KBM-7 (cell line): Measurements from ENCODE around the gene CYP3A4.
"Not testable (repeated sequence)": the region's sequence is repeated elsewhere in the genome, so short reads cannot be mapped to it uniquely, and the experiment has no call there.

Source experiments
- DNase-seq: peaks from one replicate; pipeline ENCODE4 v3.0.0-alpha.2; 2015
- in situ Hi-C: fragments of 300-500 bp; cut with MboI; formaldehyde crosslinking; loops from 2 replicates; pipeline ENCODE4 v1.14.3; 2020; ENCODE audit warnings: low sequenced_read_pairs, low pct_unique_long_range_greater_than_20kb, mixed read lengths

CYP3A4 gene

DNA sequence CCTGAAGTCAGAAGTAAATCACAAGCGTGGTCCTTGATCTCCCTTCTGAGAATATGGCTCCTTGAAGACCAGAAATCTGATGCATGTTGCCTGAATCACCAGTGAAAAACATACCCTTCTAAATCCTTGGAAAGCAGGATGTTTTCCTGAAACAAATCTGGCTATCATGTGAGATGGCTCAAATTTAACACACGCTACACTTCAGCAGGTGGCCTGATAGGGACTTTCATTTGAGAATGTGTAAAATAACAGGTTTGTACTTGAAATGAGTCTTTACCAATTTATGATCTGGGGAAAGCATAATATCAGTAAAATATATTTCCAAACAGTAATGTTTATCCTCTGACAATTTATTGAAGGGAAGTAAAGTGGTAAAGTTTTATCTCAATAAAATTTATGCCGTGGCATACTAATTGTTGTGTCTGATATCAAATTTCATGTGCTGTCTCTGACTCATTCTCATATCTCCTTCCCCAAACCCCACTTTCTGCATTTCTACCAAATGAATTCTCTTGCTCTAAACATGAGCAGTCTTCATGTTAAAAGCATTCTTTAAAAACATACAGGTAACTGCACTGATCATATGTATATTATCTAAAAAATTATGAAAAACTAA, 17.4 kb downstream of the CYP3A4 start:
- DNase-seq, result no peak
- in situ Hi-C loops, result no loop called here

DNA sequence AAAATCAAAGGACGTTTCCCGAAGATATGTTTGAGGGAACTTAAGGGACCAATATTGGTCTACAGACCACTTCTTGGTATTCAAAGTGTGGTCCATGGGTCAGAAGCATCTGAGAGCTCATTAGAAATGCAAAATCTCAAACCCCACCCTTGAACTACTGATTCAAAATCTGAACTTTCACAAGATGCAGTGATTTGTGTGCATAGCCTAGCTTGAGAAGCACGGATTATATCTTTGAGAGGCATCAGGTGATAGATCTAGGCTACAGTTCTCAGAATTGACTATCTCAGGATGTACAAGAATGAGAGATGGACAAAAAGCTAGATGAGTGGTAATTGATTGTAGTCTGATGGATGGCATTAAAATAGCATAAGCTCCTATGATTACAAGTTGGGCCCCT, 19.5 kb downstream of the CYP3A4 start:
- in situ Hi-C loops, result no loop called here
- DNase-seq, result no peak

DNA sequence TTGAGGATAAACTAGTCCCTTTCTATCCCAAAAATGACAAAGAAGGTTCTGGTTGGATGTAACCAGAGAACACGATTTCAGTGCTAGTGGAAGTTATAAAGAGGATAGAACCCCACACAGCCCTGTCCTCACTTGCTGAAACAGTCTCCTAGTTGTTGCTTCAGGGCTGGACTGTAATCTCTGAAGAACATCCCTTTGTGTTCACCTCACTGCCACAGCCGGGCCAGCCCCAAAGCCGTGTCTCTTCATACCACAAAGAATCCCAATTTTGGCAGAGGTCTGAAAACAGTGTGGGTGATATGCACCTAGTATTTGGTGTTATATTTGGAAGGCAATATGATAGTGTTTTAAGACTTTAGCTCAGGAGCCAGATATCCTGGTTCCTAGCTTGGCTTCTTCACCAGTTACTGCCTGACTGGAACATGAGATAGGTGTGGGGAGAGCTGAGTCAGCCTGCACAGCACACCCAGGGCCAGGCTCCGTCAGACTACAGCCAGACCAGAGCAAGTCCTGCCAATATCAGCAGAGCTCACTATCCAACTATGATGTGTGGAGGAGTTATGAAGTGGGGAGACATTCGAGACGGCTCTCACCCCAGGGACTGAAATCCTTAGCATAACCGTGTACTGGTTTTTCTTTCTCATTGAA, 21.2 kb downstream of the CYP3A4 start:
- DNase-seq, result no peak
- in situ Hi-C loops, result no loop called here

DNA sequence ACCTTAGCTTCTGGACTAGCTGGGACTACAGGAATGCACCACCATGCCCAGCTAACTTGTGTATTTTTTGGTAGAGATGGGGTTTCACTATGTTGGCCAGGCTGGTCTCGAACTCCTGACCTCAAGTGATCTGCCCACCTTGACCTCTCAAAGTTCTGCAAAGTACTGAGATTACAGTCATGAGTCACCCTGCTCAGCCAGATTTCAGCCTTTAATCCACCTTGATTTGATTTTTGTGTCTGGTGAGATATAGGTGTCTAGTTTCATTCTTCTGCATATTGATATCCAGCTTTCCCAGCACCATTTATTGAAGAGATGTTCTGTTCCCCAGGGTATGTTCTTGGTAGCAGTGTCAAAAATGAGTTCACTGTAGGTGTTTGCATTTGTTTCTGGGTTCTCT, 28.9 kb downstream of the CYP3A4 start:
- in situ Hi-C loops, result no loop called here
- DNase-seq, result no peak

DNA sequence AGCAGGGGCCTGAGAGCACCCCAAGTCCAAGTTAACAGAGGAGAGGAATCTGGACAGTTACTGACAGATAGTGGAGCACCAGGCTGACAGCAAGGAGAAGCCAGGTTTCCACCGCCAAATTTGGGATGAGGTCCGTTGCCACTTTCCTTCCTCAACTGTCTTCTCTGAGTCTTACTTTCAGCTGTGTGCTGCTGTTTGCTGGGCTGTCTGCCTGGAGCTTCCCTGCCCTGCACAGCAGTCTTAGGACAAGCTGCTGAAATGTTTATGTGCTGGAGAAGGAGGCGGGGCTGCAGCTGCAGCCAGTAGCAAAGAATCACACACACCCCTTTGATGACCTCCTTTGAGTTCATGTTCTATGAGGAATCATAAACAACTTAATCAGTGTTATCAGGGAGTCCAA, 31.6 kb downstream of the CYP3A4 start:
- in situ Hi-C loops, result no loop called here
- no peak for DNase-seq

DNA sequence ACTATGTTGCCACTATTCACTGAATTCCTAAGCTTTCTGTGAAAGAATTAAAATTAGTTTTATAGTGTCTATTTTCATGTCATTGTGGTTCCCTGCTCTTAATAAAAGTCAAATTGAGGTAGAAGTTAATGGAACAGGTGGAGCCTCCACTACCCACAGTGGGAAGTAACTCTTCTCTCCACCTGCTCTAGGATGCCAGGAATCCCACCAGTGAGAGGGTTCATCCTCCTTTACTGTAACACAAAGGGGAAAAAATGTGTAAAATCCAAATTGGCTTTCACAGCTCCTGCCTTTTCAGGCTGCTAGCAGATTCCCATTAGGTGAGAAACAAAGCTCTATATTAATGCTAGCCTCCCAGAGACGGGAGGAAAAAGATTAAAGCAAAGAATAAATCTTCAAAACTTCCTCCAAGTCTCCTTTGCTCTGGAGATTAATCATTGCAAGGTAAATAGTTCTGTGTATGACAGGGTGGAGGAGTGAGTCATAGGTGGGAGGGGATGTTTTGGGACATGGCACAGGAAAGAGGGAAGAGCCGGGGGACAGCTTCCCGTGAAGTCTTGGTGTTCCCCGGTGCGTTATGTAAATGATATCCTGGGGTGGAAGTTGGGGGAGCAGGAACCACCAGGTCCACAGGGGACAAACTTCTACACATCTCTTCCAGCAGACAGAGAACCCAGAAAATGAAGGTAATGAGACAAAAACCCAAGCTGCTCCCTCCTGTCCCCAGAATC, 32.5 kb downstream of the CYP3A4 start:
- in situ Hi-C loops, DNase-seq: not testable (repeated sequence)

DNA sequence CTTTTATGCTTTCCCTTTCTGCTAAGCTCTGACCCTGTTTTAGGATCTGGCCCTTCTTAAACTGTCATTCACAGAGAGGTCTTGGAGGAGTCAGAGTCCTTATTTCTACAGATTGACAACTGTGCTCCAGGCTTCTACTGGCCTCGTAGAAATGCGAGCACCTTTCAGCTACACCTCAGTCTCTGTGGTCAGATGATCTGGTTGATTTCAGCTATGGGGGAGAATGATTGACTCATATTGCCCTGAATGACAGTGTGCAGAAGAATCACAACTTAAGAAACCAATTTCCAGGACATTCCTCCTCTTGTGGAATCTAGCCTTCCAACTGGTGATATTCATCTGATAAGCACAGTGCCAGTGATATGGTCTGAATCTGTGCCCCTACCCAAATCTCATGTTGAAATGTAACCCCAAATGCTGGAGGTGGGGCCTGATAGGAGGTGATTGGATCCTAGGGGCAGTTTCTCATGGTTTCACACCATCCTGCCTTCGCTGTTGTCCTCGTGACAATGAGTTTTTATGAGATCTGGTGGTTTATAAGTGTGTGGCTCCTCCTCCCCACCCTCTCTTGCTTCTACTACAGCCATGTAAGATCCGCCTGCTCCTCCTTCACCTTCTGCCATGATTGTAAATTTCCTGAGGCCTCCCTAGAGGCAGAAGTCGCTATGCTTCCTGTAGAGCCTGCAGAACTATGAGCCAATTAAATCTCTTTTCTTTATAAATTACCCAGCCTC, 35.0 kb downstream of the CYP3A4 start:
- in situ Hi-C loops, result no loop called here
- DNase-seq, result no peak

DNA sequence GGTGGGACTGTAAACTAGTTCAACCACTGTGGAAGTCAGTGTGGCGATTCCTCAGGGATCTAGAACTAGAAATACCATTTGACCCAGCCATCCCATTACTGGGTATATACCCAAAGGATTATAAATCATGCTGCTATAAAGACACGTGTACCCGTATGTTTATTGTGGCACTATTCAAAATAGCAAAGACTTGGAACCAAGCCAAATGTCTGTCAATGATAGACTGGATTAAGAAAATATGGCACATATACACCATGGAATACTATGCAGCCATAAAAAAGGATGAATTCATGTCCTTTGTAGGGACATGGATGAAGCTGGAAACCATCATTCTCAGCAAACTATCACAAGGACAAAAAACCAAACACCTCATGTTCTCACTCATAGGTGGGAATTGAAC, 37.1 kb downstream of the CYP3A4 start:
- in situ Hi-C loops, DNase-seq: not testable (repeated sequence)

DNA sequence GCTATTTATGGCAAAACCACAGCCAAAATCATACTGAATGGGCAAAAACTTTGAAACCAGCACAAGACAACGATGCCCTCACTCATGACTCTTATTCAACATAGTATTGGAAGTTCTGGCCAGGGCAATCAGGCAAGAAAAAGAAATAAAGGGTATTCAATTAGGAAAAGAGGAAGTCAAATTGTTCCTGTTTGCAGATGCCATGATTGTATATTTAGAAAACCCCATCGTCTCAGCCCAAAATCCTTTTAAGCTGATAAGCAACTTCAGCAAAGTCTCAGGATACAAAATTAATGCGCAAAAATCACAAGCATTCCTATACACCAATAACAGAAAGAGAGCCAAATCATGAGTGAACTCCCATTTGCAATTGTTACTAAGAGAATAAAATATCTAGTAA, 38.6 kb downstream of the CYP3A4 start:
- in situ Hi-C loops, DNase-seq: not testable (repeated sequence)

DNA sequence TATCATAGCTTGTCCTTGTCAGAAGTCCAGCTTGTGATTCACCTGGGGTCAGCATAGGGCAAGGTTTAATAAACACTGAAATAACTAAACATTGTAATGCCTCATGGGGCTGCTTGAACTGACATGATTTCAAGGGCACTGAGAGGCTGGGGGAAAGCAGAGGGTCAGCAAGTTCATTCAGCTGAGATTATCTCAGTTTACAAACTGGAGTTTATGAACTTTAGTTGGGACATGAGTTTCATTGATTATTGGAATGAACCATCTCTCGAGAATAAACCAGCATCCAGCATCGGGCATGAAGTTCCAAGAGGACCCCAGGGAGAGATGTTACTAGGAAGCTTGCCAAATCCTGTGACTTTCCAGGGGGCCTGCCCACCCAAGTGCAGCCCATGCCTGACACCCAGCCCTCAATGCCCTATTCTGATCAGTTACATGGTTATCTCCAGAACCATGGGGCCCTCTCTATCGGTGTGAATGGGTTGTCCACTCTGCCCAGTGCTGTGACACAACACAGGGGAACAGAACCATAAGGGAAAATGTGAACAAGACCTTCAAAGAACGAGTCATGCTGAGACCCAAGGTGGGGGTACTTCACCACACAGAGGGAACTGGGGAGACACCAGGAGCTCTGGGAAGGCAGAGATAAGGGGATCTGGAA, 41.1 kb downstream of the CYP3A4 start:
- DNase-seq, result no peak
- in situ Hi-C loops, result no loop called here

DNA sequence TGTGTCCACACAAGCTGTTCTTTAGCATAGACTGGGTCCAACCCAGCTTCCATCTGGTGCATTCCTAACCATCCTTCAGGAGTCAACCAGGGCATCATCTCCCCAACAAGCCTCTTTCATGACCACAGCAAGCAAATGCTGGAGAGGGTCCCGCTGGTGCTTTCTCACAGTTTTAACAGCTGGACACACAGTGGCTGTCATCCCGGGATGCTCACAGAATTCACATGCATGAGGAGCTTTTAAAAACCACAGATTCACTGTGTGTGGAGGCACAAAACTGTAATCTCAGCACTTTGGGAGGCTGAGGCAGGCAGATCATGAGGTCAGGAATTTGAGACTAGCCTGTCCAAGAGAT, 42.6 kb downstream of the CYP3A4 start:
- no peak for DNase-seq
- in situ Hi-C loops, result no loop called here

DNA sequence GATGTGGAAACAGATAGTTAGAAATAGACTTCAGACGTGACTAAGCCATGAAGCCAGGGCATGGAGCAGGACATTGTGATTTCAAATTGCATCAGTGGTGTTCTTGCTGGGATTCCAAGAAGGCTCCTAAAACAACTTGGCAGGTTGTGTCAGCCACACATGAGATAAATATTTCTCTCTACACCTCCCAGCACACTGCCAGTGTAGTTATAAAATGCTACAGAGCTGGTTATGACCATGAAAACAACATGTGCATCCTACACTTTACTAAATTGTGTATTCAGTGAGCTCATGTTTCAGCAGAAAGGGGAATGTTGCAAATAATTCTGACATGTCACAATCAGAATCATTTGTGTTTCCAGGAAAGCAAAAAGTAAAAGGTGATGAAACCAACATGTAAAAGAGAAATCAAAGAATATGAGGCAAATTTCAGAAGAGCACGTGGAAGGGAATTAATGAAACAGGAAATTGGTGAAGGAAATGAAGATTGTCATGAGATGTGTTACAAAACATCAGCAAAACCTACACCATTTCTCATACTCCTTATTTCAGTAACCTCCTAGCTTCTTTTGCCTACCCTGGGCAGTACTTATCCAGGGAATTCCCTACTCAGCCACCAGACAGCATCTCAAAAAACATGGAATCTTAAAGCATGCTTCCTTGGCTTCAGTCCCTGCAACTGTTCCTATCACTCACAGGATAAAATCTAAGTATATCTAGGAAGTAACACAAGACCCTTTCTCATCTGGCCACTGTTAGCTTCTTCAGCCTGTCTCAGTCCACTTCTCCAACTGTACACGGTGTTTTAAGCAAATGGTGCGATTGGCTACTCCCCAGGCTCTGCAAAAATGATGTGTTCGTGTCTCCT, 43.2 kb downstream of the CYP3A4 start:
- in situ Hi-C loops, result no loop called here
- no peak for DNase-seq

DNA sequence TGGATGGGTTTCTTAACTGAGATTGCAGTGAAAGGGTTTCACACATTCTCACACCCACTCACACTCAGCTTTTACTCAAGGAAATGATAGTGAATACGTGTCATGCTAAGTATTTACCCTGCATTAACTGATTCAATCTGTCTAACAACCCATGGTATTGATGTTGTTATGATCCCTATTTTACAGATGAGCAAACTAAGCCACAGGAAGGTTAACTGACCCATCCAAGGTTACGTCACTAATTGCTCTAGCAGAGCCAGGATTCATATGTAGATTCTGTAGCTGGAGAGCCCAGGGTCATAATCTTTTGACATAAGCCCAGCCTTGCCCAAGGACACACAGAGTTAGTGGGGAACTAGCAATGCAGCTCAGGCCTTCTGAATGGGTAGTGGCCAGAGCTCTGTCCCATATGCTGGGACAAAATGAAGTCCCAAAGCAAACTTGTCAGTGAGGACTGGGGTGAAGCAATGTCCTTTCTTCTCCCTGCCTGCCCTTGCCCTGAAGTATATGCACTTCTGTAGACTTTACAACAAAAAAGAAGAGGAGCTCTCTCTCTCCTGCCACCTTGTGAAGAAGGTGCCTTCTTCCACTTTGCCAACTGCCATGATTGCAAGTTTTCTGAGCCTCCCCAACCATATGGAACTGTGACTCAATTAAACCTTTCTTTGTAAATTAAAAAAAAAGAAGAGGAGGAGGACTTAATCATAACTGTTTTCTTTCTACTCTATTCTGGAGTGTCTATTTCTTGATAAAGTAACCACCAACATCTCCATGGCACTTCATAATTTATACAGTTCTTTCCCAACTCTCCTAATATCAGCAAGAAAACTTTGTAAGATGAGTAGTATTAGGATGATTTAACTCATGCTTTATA, 44.0 kb downstream of the CYP3A4 start:
- in situ Hi-C loops, result no loop called here
- DNase-seq, result no peak

DNA sequence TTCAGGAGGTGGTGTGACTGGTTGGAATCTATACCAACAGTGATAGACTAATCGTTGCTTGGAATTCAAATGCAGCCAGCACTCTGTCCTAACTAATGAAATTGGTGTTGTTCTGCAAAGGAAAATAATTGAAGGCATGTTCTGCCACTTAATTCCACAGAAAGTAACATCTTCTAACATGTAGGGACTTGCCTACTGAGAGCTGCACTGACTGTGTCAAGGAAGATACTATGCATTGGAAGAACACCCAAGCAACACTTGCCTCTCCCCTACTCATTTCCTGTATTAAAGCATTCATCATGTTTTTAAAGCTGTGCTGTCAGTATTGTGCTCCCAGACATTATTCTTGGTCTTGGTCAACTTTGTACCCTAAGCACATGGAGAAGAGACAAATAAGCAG, 46.3 kb downstream of the CYP3A4 start:
- DNase-seq, result peak; percentile 27
- in situ Hi-C loops, result no loop called here

DNA sequence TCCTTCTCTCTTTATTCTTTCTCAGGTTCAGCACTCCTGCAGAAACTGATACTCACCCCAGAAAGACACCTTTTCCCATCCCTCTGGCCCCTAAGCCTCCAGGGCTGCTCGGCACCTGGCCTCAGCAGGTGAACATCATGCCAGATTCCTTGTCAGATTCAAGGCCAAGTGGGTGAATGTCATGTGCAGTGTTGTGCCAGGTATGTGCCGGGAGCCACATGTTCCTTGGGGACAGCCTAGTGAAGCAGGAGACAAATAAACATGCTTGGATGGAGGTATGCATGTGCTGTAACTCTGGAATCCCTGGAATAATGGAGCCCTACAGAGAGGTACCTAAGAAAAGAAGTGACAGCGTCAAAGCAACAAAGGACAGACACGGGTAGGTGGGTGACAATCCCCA, 47.3 kb downstream of the CYP3A4 start:
- DNase-seq, in situ Hi-C loops: not testable (repeated sequence)

DNA sequence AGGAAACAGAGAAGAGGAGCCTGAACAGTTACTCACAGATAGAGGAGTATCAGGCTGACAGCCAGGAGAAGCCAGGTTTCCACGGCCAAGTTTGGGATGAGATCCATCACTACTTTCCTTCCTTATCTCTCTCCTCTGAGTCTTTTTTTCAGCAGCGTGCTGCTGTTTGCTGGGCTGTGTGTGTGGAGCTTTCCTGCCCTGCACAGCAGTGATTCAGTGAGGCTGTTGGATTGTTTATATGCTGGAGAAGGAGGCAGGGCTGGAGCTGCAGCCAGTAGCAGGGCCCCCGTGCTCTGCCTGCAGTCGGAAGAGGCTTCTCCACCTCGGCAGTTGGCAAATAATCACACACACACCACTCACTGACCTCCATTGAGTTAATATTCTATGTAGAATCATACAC, 49.0 kb downstream of the CYP3A4 start, which contains the start of gene CYP3A7:
TSS of gene CYP3A7 (minus strand) at position 210 of the 400 bp plus-strand sequence. CDS start at position 107, 103 bp downstream.
- in situ Hi-C loops, result no loop called here

DNA sequence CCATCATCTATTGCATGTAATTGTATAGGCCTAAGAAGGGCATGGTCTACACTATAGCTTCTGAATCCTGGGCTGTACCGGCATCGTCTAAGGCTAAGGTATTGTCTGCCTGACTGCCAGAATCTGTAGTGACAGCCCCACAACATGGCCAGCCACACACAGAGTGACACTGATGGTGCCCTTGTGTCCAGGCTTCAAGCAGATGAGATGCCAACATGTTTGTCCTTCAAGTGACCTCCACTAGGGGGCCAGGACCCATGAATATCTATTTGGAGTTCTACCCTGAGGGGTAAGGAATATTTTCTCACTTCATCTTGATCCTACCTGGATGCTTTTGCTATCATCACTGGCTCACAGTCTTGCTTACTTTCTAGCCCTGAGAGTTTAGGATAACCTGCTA, 50.5 kb downstream of the CYP3A4 start:
- in situ Hi-C loops, result no loop called here
- peak; percentile 11 for DNase-seq

More for the DNA sequence above, 49.0 kb downstream of the CYP3A4 start, which contains the start of gene CYP3A7:
- DNase-seq, result no peak

DNA sequence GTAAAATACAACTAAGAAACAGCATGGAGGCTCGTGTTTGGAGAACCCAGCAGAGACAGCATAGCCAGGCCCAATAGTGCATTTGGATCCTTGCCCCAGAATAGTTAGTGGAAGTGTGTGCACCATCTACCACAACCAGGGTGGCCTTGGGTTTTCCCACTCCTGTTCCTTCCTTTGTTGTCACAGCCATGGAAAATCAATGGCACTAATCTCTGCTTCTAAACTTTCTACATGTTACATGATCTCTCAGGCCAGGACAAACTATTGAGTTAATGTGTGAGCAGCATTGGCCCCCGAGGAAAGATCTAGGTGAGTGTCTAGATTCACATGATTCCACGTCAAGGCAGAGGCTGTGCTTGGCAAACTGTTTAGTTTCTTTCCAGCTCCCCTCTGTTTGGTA, 51.0 kb downstream of the CYP3A4 start:
- in situ Hi-C loops, result no loop called here
- DNase-seq, result no peak
